HG02973 (cell line): ENCODE measurements around the gene ANKRD9.

Experiments used
- ATAC-seq: cut with Tn5 transposase; IDR thresholded peaks from one replicate; pipeline ENCODE4 v1.9.1; 2021; ENCODE audit warnings: moderate library complexity; ENCODE audit not compliant: unreplicated experiment

ANKRD9 gene

DNA sequence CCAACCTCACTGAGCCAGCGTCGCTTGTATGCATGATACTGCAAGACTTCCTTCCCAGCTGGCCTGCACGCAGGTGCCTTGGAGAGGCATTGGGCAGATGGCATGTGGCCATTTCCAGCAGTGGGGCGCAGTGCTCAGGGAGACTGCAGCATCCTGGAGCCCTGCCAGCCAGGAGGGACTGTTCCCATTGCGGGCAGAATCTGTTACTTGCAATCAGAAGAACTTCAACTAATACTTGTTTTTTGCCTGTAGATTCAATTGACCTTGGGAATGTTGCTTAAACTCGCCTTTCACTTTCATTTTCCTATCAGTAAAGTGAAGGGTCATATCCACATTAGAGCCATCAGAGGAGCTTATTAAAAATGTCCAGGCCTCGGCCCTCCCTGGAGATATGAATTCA lies 29.8 kb downstream of the ANKRD9 start:
- ATAC-seq: no peak

DNA sequence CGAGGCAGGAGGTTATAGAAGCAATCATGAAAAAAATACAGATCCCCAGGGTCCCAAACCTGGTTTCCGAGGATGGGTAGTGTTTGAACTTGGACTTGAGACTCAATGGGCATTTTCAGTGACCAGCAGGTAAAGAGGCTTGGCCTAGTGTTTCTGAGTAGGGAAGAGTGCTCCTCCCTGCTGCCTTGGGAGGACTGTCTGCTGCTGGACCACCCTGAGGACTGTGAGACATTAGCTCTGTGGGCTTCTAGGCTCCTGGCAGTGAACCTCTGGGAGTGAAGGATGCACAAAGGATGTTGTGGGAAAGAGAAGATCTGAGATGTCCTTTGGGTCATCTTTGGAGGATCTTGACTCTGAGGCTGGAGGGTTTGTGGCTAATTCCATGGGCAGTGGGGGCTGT lies 30.5 kb downstream of the ANKRD9 start:
- ATAC-seq: no peak

DNA sequence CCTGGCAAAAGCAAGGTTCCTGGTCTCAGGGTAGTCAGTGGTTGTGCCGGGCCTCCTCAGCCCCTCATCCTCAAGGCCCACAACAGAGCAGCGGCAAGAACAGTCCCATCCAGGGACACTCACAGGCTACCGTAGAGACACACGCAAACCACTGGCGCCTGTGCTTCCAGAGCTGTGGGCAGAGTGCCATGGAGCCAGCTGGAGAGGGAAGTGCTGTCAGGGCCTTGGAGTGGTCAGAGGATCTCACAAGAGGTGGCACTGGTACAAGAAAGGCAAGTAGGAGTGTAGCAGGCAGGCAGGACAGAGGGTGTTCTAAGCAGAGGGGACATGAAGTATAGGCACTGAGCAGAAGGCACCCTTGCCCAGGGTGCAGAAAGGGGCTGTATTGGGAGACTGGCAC lies 34.6 kb downstream of the ANKRD9 start:
- no peak for ATAC-seq

DNA sequence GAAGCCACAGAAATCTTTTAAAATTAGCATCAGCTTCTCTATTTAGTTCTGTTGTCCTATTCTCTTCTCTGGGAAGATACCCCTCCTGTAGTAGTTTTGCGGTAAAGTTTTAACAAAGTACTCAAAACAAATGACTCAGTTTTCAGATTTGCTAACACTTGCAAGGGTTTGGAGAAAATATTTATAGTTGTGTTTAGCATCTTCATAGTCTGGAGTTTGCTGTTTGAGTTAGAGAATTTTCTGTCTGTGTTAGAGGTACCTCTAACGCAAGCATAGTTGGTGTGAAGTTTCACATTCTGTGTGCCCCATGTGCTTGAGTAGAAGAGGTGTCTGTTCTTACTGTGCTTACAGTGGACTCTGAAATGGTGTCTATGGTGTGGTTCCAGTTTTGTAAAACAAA lies 36.0 kb downstream of the ANKRD9 start:
- no peak for ATAC-seq

DNA sequence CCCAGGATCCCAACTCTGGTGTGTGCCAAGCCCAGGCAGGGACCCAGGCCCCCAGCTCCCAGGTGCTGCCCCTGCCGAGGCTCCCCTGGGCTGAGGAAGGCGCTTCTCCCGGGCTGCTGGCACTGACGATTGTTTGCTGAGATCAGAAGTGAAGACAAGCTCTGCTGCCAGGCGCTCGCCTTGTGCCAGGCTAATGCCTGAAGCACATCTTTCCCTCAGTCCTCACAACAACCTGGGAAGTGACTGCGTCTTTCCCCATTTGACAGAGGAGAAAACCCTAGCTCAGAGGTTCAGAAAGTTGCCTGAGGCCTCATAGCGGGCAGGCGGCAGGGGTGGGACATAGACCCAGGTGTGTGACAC lies 36.8 kb downstream of the ANKRD9 start:
- ATAC-seq: no peak

DNA sequence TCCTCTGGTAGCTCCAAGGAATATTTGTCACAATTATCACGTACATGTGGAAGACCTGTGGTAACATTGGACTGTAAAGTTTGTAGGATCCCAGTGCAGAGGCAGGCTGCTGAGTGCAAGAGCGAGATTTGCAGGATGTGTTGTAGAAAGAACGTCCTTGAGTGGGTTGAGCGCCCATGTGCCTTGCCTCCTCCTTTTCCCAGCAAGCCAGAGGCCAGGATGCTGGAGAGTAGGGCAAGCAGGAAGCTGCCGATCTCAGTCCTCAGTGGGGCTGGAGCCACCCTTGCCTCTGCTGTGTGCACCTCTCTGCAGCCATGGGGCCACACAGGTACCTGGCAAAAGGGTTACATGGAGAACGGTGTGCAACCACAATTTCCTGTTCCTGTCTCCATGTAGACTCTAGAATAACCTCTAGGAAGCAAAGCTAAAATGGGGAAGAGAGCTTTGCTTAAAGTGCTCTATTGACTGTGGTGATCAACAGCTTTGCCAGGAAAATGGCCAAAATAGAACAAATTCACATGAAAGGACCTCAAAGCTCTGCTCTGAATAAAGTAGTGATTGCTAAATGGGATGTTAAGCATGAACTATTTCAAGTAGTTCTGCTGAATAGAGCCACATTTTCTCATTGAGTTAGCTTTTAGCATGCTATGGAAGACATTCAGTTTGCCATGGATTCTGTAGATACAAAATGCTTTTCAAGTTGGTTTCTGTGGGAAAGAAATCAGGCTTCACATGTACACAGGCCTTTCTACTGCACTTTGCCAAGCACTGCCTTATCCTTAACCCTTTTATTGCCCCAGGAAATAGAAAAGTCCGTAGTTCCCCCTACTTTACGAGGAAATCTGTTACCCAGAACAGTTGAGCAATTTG lies 37.4 kb downstream of the ANKRD9 start:
- no peak for ATAC-seq

DNA sequence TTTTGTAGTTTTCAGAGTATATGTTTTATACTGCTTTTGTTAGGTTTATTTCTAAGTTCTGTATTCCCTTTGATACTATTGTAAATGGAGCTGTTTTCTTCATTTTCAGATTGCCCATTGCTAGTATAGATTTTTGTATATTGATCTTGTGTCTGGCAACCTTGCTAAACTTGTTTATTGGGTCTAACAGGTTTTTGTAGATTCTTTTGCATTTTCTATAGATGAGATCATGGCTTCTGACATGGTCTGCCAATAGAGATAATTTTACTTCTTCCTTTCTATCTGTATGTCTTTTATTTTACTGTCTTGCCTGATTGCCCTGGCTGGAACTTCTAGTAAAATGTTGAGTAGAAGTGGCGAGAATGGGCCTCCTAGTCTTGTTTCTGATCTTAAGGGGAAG lies 40.3 kb downstream of the ANKRD9 start:
- ATAC-seq: no peak

DNA sequence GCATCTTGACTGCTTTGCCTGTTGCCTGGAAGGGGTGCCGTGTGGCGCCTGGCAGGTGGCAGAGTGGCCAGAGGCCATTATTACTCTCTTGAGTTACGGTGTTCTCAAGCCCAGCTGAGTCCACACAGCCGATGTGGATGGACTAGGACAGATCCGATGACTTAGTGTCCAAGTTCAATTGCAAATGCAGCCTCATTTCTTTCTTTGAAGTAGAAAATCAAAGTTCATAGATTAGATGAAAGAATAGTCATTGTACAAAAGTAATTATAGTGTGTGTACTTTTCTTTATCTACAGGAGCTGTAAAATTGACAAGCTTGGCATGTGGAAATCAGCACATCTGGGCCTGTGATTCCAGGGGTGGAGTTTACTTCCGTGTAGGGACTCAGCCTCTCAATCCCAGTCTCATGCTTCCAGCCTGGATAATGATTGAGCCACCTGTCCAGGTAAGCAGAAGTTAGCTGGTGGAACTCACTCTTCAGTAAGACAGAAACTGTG lies 44.7 kb downstream of the ANKRD9 start:
- no peak for ATAC-seq

DNA sequence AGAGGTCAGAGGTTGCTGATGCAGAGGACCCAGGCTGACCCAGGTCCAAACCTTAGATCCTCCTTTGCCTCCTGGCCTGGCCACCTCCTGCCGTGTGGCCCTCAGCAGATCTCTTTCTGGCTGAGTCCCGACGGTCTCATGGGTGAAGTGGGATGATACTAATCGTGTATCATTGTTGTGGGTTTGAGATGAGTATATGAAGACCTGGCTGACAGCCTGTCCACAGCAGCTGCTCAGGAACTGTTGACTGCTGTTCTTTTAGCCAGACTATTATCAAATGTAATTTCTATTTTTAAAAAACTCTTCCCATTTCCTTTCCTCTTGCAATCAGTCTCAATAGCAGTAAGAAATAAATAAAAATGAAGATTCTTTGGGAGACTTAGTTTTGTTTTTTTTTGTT lies 45.6 kb downstream of the ANKRD9 start:
- no peak for ATAC-seq

DNA sequence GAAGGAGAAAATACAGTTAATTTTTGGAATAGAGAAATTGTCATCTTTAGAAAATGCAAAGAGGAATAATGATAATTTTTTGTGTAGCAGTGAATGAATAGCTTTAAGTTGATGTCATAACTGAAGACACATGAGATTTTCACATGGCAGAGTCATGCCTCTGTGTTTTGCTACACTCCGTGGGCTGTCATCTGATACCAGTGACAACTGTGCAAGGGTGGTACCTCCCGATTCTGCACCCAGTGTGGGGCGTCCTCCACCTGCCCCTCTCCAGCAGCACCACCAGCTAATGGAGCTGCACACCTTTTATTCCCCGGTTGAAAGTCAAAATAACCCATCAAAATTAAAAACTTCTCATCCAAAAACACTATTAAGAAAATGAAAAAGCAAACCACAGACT lies 47.2 kb downstream of the ANKRD9 start:
- ATAC-seq: no peak

DNA sequence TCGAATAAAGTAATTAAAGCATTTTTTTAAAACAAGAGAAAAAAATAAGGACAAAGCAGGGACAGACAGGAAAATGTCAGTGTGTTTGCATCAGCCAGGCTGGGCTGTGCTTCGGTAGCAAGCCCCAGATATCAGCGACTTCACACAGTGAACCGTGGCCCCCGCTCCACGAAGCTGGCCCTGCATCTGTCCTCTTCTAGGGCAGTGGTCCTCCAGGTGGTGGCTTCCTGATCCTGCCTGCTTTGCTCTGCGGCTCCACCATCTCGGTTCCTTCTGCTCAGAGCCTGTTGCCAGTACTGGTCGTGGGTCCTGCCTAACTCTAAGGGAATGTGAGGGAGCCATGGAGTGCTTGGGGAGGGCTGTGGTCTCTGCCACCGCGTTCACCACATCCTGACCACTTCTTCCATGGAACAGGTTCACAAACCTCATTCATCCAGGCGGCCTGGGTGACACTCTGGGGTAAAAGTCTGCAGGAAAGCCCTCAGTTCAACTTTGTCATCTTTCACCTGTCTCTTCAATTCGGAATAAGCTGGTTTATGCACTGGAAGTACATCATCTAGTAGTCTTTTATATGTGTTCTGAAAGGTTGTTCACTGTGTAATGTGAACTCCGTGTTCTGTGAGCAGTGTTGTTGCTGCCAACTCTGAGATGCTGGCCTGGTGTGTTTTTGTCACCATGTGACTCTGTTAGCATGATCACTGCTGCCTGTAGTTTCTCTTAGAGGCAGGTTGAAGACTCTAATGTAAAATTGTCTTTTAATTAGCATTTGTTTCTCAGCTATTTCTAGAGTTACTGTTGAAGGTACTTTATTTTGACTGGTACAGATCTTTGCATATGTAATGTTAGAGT lies 47.9 kb downstream of the ANKRD9 start:
- ATAC-seq: no peak

DNA sequence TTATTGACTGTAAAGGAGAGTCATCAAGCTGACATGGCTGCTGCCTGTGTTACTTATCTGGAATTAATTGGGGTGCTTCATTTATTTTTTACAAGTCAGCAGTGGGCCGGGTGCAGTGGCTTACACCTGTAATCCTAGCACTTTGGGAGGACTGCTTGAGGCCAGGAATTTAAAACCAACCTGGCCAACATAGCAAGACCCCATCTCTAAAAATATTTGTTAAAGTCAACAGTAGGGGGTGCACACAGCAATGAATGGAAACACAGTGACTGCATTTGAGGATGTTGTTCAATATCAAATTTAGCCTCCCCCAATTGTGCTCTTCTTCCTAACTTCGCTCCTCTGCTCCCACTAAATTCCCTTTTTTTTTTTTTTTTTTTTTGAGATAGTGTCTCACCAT lies 52.1 kb downstream of the ANKRD9 start:
- ATAC-seq: no peak

DNA sequence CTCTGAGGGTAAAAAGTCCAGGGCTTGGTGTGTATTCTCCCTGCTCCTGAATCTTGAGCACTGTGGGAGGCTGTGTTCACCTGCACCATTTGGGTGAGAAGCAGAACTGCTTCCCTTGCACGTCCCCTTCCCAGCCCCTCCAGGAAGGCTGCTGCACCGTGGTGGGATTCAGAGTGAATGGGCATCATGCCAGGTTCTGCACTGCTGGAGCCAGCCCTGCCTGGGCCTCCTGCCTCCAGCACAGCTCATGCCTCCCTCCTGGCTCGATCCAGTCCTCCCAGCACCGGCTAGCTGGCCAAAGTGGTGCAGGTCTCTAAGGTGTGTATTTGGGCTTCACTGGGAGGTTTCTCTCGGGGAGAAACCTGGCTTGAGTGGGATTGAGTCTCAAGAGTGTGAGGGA lies 54.9 kb downstream of the ANKRD9 start:
- ATAC-seq: no peak

DNA sequence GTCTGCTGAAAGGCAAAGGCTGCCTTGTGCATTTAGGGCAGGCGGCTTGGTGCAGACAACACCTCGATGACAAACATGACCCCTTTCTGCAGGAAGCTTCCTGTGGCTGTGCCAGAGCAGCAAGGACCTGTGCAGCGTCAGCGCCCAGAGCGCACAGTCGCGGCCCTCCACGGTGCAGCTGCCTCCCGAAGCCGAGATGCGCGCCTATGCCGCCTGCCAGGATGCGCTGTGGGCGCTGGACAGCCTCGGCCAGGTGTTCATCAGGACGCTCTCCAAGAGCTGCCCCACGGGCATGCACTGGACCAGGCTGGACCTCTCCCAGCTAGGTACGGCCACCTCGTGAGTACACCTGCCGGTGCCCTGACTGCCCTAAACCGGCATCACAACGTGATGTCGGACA lies 57.3 kb downstream of the ANKRD9 start:
- ATAC-seq: no peak
